Fibroblast of lung (primary cell): ENCODE results near the gene ROM1. TPM values are rescaled to one million over a fixed set of nuclear protein-coding genes. Genes with fewer than 3 reads are reported as not detected.
"Not testable (repeated sequence)": the region's sequence is repeated elsewhere in the genome, so short reads cannot be mapped to it uniquely, and the experiment has no call there.

ENCODE experiments used
- DNase-seq, 2 donors: peaks; one replicate each; pipeline versions ENCODE4 v3.0.0 to v3.0.0-alpha.2; 2010; ENCODE audit warnings: low read depth in 2 of 2
- H2AFZ ChIP-seq: 2 replicates; pipeline ENCODE4 v1.5.1; 2012; ENCODE audit warnings: low read length, control low read depth, inconsistent platforms
- H3K27ac ChIP-seq: 2 replicates; pipeline ENCODE4 v1.5.1; 2011; ENCODE audit warnings: low read length, control low read depth; ENCODE audit not compliant: insufficient read depth
- H3K27me3 ChIP-seq: 2 replicates; pipeline ENCODE4 v1.5.1; 2011; ENCODE audit warnings: mild to moderate bottlenecking, low read length; ENCODE audit not compliant: control insufficient read depth, insufficient read depth
- H3K36me3 ChIP-seq: 2 replicates; pipeline ENCODE4 v1.5.1; 2011; ENCODE audit warnings: low read length; ENCODE audit not compliant: control insufficient read depth, insufficient read depth
- H3K4me1 ChIP-seq: 2 replicates; pipeline ENCODE4 v1.5.1; 2011; ENCODE audit warnings: low read length; ENCODE audit not compliant: control insufficient read depth, insufficient read depth; ENCODE audit errors: extremely low read depth
- H3K4me2 ChIP-seq: 2 replicates; pipeline ENCODE4 v1.5.1; 2011; ENCODE audit warnings: low read length, control low read depth; ENCODE audit not compliant: insufficient read depth; ENCODE audit errors: extremely low read depth
- H3K4me3 ChIP-seq, 4 experiments: fragments of 200-600 bp in 1 of 4; sonication (generic) in 1 of 4; replicated peaks in 1 of 4; 2 replicates each; pipeline ENCODE4 v1.5.1; 2011 to 2016; ENCODE audit warnings: low read length in 4 of 4, low read depth in 3 of 4, mild to moderate bottlenecking in 3 of 4, control low read depth in 2 of 4, inconsistent platforms in 1 of 4, mixed read lengths in 1 of 4; ENCODE audit not compliant: insufficient read depth in 1 of 4; ENCODE audit errors: control extremely low read depth in 1 of 4
- H3K79me2 ChIP-seq: 2 replicates; pipeline ENCODE4 v1.5.1; 2012; ENCODE audit warnings: mild to moderate bottlenecking, low read length, inconsistent platforms; ENCODE audit not compliant: control insufficient read depth, insufficient read depth
- H3K9ac ChIP-seq: 2 replicates; pipeline ENCODE4 v1.5.1; 2011; ENCODE audit warnings: mild to moderate bottlenecking, low read length, control low read depth; ENCODE audit not compliant: insufficient read depth
- H3K9me3 ChIP-seq: 2 replicates; pipeline ENCODE4 v1.5.1; 2012; ENCODE audit warnings: low read depth, low read length; ENCODE audit not compliant: control insufficient read depth, insufficient read depth
- H4K20me1 ChIP-seq: 2 replicates; pipeline ENCODE4 v1.5.1; 2011; ENCODE audit warnings: low read length; ENCODE audit not compliant: control insufficient read depth, insufficient read depth; ENCODE audit errors: extremely low read depth
- EZH2 ChIP-seq: IDR thresholded peaks from 2 replicates; pipeline ENCODE4 v1.5.1; 2012; ENCODE audit warnings: low read length, control low read depth, mild to moderate bottlenecking; ENCODE audit errors: missing control alignments
- polyA plus RNA-seq, 2 donors: library from polyadenylated mRNA; depleted of rRNA in 1 of 2; stranded (reverse) in 1 of 2; unstranded in 1 of 2; fragments of >200 nt; gene quantifications; 2 replicates each; pipeline ENCODE4 v1.2.1, GENCODE V29; 2011 to 2012; ENCODE audit warnings: missing spikeins in 1 of 2
- total RNA-seq: library from RNA; depleted of rRNA; stranded (reverse); fragments of >200 nt; gene quantifications from 2 replicates; pipeline ENCODE4 v1.2.1, GENCODE V29; 2014
- TF ChIP-seq, protein P1 (sequence below), 2 donors: IDR thresholded peaks in 1 of 2; conservative IDR thresholded peaks in 1 of 2; 1 replicate in 1 of 2; 2 replicates in 1 of 2; pipeline ENCODE4 v1.5.1; 2011 to 2012; ENCODE audit warnings: low read length in 2 of 2, control low read depth in 1 of 2, inconsistent platforms in 1 of 2, low read depth in 1 of 2, mild to moderate bottlenecking in 1 of 2

Gene ROM1
- total and polyA plus RNA-seq, 2 donors (not counting 1 experiment from before 2014, with no cell fraction given) = 1.7 to 9.9 TPM

GRCh38 chr11:62580959-62581715, 31.9 kb upstream of the ROM1 start:
- H4K20me1 ChIP-seq = no peaks in the 10 kb centered on the region
- no peak overlapping the region for H3K4me3 ChIP-seq
- no peaks in the 10 kb centered on the region for H3K9me3 ChIP-seq
- H3K27me3 ChIP-seq = no peaks in the 10 kb centered on the region
- no peak overlapping the region for H3K4me2 ChIP-seq
- H3K36me3 ChIP-seq = peaks cover 3% of the 10 kb centered on the region
- DNase-seq = no peak
- no peak overlapping the region for H3K9ac ChIP-seq
- H3K79me2 ChIP-seq = no peaks in the 10 kb centered on the region
- no peak overlapping the region for H2AFZ ChIP-seq
- TF ChIP-seq EZH2 = no peak
- TF ChIP-seq, protein P1, sequence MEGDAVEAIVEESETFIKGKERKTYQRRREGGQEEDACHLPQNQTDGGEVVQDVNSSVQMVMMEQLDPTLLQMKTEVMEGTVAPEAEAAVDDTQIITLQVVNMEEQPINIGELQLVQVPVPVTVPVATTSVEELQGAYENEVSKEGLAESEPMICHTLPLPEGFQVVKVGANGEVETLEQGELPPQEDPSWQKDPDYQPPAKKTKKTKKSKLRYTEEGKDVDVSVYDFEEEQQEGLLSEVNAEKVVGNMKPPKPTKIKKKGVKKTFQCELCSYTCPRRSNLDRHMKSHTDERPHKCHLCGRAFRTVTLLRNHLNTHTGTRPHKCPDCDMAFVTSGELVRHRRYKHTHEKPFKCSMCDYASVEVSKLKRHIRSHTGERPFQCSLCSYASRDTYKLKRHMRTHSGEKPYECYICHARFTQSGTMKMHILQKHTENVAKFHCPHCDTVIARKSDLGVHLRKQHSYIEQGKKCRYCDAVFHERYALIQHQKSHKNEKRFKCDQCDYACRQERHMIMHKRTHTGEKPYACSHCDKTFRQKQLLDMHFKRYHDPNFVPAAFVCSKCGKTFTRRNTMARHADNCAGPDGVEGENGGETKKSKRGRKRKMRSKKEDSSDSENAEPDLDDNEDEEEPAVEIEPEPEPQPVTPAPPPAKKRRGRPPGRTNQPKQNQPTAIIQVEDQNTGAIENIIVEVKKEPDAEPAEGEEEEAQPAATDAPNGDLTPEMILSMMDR (conservative IDR thresholded peaks at IDR 0.05 in 1 of 2, IDR thresholded peaks at IDR 0.05 in 1 of 2; ENCODE audit: low read depth in 1 of 2, low read length in 2 of 2) = no peak
- no peaks in the 10 kb centered on the region for H3K4me1 ChIP-seq
- no peak overlapping the region for H3K27ac ChIP-seq

DNA sequence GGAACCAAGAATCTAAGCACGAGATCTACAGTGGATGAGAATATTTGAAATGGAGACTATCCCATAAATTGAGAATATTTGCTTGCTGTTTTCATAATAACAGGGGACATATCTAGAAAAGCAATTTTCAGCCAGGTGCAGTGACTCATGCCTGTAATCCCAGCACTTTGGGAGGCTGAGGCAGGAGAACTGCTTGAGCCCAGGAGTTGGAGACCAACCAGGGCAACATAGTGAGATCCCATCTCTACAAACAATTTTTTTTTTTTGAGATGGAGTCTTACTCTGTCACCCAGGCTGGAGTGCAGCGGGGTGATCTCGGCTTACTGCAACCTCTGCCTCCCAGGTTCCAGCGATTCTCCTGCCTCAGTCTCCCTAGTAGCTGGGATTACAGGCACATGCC, 31.3 kb upstream of the ROM1 start:
- not testable (repeated sequence) for H3K4me3 ChIP-seq, H3K9ac ChIP-seq, H3K4me2 ChIP-seq, H3K27ac ChIP-seq, H3K79me2 ChIP-seq, H3K4me1 ChIP-seq, DNase-seq, H3K9me3 ChIP-seq, H3K27me3 ChIP-seq, H4K20me1 ChIP-seq, H3K36me3 ChIP-seq, H2AFZ ChIP-seq

- not testable (repeated sequence) for H2AFZ ChIP-seq, H3K36me3 ChIP-seq, H3K9ac ChIP-seq
These were observed 27.7 kb upstream of the ROM1 start for GRCh38 chr11:62585356-62585755.

DNA sequence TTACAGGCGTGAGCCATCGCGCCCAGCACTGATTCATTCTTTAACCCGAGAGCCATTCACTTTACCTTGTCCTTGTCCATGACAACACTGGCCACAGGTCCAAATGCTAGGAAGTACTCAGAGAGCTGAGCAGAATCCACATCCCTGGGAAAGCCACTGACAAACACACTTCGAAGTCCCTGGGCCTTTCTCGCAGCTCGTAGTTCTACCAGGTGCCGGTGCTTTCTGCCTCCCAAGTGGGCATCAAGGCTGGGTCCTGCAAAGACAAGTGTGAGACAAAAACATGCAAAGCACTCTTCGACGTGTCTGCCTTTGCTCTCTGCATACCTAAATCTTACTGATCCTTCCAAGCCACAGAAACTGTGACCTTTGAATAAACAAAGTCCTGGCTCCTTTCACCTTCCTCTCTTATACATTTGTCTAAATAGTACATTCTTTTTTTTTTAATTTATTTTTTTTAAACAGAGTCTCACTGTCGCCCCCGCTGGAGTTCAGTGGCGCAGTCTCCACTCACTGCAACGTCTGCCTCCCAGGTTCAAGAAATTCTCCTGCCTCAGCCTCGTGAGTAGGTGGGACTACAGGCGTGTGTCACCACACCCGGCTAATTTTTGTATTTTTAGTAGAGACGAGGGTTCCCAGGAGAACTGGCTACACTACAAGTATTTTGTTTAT, 24.0 kb upstream of the ROM1 start:
- Histone ChIP-seq H3K79me2 (peaks cover 8% of the 10 kb centered on the region), H3K4me2 (no peak overlapping the region)
- DNase-seq = peak in 1 of 2 donors; percentile 21

More at GRCh38 chr11:62585356-62585755, 27.7 kb upstream of the ROM1 start:
- not testable (repeated sequence) for DNase-seq, H3K79me2 ChIP-seq, H3K4me1 ChIP-seq, H3K27ac ChIP-seq, H4K20me1 ChIP-seq, H3K4me3 ChIP-seq, H3K9me3 ChIP-seq, H3K27me3 ChIP-seq, H3K4me2 ChIP-seq

More for the DNA sequence above, 24.0 kb upstream of the ROM1 start:
- Histone ChIP-seq H2AFZ (no peak overlapping the region), H3K27me3 (no peaks in the 10 kb centered on the region), H3K9ac (no peak overlapping the region), H3K36me3 (peaks cover 9% of the 10 kb centered on the region), H3K9me3 (no peaks in the 10 kb centered on the region), H3K4me3 (no peak overlapping the region), H3K4me1 (peaks cover 10% of the 10 kb centered on the region), H4K20me1 (no peaks in the 10 kb centered on the region), H3K27ac (no peak overlapping the region)
- no peak for TF ChIP-seq EZH2
- TF ChIP-seq, protein P1 (conservative IDR thresholded peaks at IDR 0.05 in 1 of 2, IDR thresholded peaks at IDR 0.05 in 1 of 2; ENCODE audit: low read depth in 1 of 2, low read length in 2 of 2) = peak; percentile 22 to 44
